HG03558 (cell line): Measurements from ENCODE around the gene TANC2.

Experiments used
- ATAC-seq: cut with Tn5 transposase; IDR thresholded peaks from one replicate; pipeline ENCODE4 v1.9.1; 2021; ENCODE audit warnings: moderate number of reproducible peaks; ENCODE audit not compliant: unreplicated experiment; ENCODE audit errors: extremely low read depth

The TANC2 gene

GRCh38 chr17:62965686-62966425 lies at the start of gene TANC2:
Gene TANC2 (plus strand): TSS chr17:62966235. CDS start chr17:63009560, 43,325 bp downstream.
- no peak for ATAC-seq

- no peak for ATAC-seq
These were observed 49.1 kb upstream of the TANC2 start for GRCh38 chr17:62916684-62917571.

- ATAC-seq, result no peak
These were observed 46.6 kb upstream of the TANC2 start for GRCh38 chr17:62919388-62919787.

GRCh38 chr17:62920300-62920699 lies 45.7 kb upstream of the TANC2 start:
- ATAC-seq, result no peak

GRCh38 chr17:62921817-62922216 lies 44.2 kb upstream of the TANC2 start:
- no peak for ATAC-seq

GRCh38 chr17:62923258-62924150 lies 42.5 kb upstream of the TANC2 start:
- no peak for ATAC-seq

- ATAC-seq, result no peak
These were observed 40.7 kb upstream of the TANC2 start for GRCh38 chr17:62925267-62925836.

- no peak for ATAC-seq
These were observed 39.0 kb upstream of the TANC2 start for GRCh38 chr17:62927083-62927482.

GRCh38 chr17:62929320-62929719 lies 36.7 kb upstream of the TANC2 start:
- ATAC-seq, result no peak

- ATAC-seq, result no peak
These were observed 34.9 kb upstream of the TANC2 start for GRCh38 chr17:62931101-62931500.

- no peak for ATAC-seq
These were observed 32.3 kb upstream of the TANC2 start for GRCh38 chr17:62933501-62934385.

GRCh38 chr17:62935098-62935497 lies 30.9 kb upstream of the TANC2 start:
- ATAC-seq, result no peak

- no peak for ATAC-seq
These were observed 30.5 kb upstream of the TANC2 start for GRCh38 chr17:62935523-62935922.

GRCh38 chr17:62937606-62938005 lies 28.4 kb upstream of the TANC2 start:
- ATAC-seq, result no peak

- ATAC-seq, result no peak
These were observed 24.6 kb upstream of the TANC2 start for GRCh38 chr17:62941358-62941991.

- no peak for ATAC-seq
These were observed 17.7 kb upstream of the TANC2 start for GRCh38 chr17:62948370-62948769.

- no peak for ATAC-seq
These were observed 17.0 kb upstream of the TANC2 start for GRCh38 chr17:62949036-62949435.

- no peak for ATAC-seq
These were observed 16.0 kb upstream of the TANC2 start for GRCh38 chr17:62950067-62950466.
